HepG2 (cell line): Measurements from ENCODE around the gene LST1. TPM values are rescaled to one million over a fixed set of nuclear protein-coding genes. Genes with fewer than 3 reads are reported as not detected.

ENCODE experiments used
- FOSL2 ChIP-seq: sonication (generic); formaldehyde crosslinking; IDR thresholded peaks from 2 replicates; pipeline ENCODE4 v1.4.0; 2020; ENCODE audit warnings: missing genetic modification reagents
- FOXC1 ChIP-seq: sonication (generic); formaldehyde crosslinking; IDR thresholded peaks from 2 replicates; pipeline ENCODE4 v1.8.0; 2022; ENCODE audit warnings: mild to moderate bottlenecking, missing genetic modification reagents, borderline replicate concordance
- HES4 ChIP-seq: sonication (generic); formaldehyde crosslinking; IDR thresholded peaks from 2 replicates; pipeline ENCODE4 v1.9.0; 2021; ENCODE audit warnings: mild to moderate bottlenecking, missing genetic modification reagents, borderline replicate concordance
- JDP2 ChIP-seq: sonication (generic); formaldehyde crosslinking; IDR thresholded peaks from 2 replicates; pipeline ENCODE4 v1.8.1; 2022; ENCODE audit warnings: missing genetic modification reagents, borderline replicate concordance
- NAIF1 ChIP-seq: sonication (generic); formaldehyde crosslinking; IDR thresholded peaks from 2 replicates; pipeline ENCODE4 v1.5.0; 2020; ENCODE audit warnings: mild to moderate bottlenecking, missing genetic modification reagents, borderline replicate concordance
- NFRKB ChIP-seq: fragments of 450-650 bp; IDR thresholded peaks from 2 replicates; pipeline ENCODE4 v1.6.1; 2017
- PCBP2 ChIP-seq: fragments of 200-400 bp; formaldehyde crosslinking; optimal IDR thresholded peaks from 2 replicates; pipeline ENCODE3; 2018; ENCODE audit warnings: low read length, low read depth; ENCODE audit not compliant: poor library complexity, severe bottlenecking
- SMARCC2 ChIP-seq: fragments of 450-650 bp; IDR thresholded peaks from 2 replicates; pipeline ENCODE4 v1.6.1; 2017; ENCODE audit warnings: antibody characterized with exemption, mild to moderate bottlenecking
- XBP1 ChIP-seq: sonication (generic); formaldehyde crosslinking; IDR thresholded peaks from 2 replicates; pipeline ENCODE4 v1.5.0; 2020; ENCODE audit warnings: missing genetic modification reagents
- ZBTB7B ChIP-seq: sonication (generic); formaldehyde crosslinking; IDR thresholded peaks from 2 replicates; pipeline ENCODE4 v1.4.0; 2020; ENCODE audit warnings: missing genetic modification reagents
- ZFP36L2 ChIP-seq: sonication (generic); formaldehyde crosslinking; IDR thresholded peaks from 2 replicates; pipeline ENCODE4 v1.4.0; 2020; ENCODE audit warnings: missing genetic modification reagents
- ZMYM3 ChIP-seq: sonication (generic); formaldehyde crosslinking; IDR thresholded peaks from 2 replicates; pipeline ENCODE4 v1.5.1; 2020; ENCODE audit warnings: mild to moderate bottlenecking, missing genetic modification reagents
- ZNF382 ChIP-seq: sonication (generic); formaldehyde crosslinking; IDR thresholded peaks from 2 replicates; pipeline ENCODE4 v1.5.0; 2020; ENCODE audit warnings: missing genetic modification reagents, mild to moderate bottlenecking, borderline replicate concordance
- ZNF780A ChIP-seq: sonication (generic); formaldehyde crosslinking; IDR thresholded peaks from 2 replicates; pipeline ENCODE4 v1.8.0; 2022; ENCODE audit warnings: mild to moderate bottlenecking, missing genetic modification reagents, moderate library complexity
- ZNF841 ChIP-seq: sonication (generic); formaldehyde crosslinking; IDR thresholded peaks from 2 replicates; pipeline ENCODE4 v1.8.1; 2023; ENCODE audit warnings: missing genetic modification reagents, borderline replicate concordance
- ZNF879 ChIP-seq: sonication (generic); formaldehyde crosslinking; IDR thresholded peaks from 2 replicates; pipeline ENCODE4 v1.8.1; 2023; ENCODE audit warnings: missing genetic modification reagents
- ZSCAN12 ChIP-seq: sonication (generic); formaldehyde crosslinking; IDR thresholded peaks from 2 replicates; pipeline ENCODE4 v1.9.0; 2021; ENCODE audit warnings: mild to moderate bottlenecking, missing genetic modification reagents
- ZZZ3 ChIP-seq: sonication (generic); formaldehyde crosslinking; IDR thresholded peaks from 2 replicates; pipeline ENCODE4 v1.4.0; 2020; ENCODE audit warnings: missing genetic modification reagents, mild to moderate bottlenecking, borderline replicate concordance
- polyA plus RNA-seq, 8 experiments: library from polyadenylated mRNA; depleted of rRNA in 3 of 8; stranded (reverse) in 7 of 8; unstranded in 1 of 8; fragments of >200 nt; fragmentation: Illumina TruSeq in 4 of 8; extraction: Trizol in 4 of 8; gene quantifications; 2 replicates each; pipeline versions ENCODE4 v1.2.1 to v1.2.3, GENCODE V29; 2011 to 2016; ENCODE audit warnings: low read depth in 4 of 8, missing spikeins in 1 of 8, mixed read lengths in 1 of 8; ENCODE audit not compliant: insufficient read depth in 1 of 8
- total RNA-seq, 5 experiments: library from RNA; depleted of rRNA; stranded (reverse); fragments of >200 nt; fragmentation: Illumina TruSeq; extraction: Trizol; gene quantifications; 2 replicates each; pipeline ENCODE4 v1.2.3, GENCODE V29; 2016; ENCODE audit warnings: low read depth in 1 of 5
- TF ChIP-seq, protein P1 (sequence below), 2 experiments: sonication (generic) in 1 of 2; formaldehyde crosslinking in 1 of 2; IDR thresholded peaks; 2 replicates each; pipeline versions ENCODE4 v1.4.0 to v1.6.1; 2018 to 2020; ENCODE audit warnings: missing genetic modification reagents in 2 of 2, borderline replicate concordance in 1 of 2, low read depth in 1 of 2, mild to moderate bottlenecking in 1 of 2, missing biosample characterization in 1 of 2
- TF ChIP-seq, protein P2 (sequence below): sonication (generic); IDR thresholded peaks from 2 replicates; pipeline ENCODE4 v1.6.1; 2016; ENCODE audit warnings: low read depth, borderline replicate concordance
- TF ChIP-seq, protein P3 (sequence below): sonication (generic); formaldehyde crosslinking; IDR thresholded peaks from 2 replicates; pipeline ENCODE4 v1.5.0; 2020; ENCODE audit warnings: missing genetic modification reagents
- TF ChIP-seq, protein P4 (sequence below): sonication (generic); formaldehyde crosslinking; IDR thresholded peaks from 2 replicates; pipeline ENCODE4 v1.4.0; 2020; ENCODE audit warnings: missing genetic modification reagents
- TF ChIP-seq, protein P5 (sequence below): sonication (generic); formaldehyde crosslinking; IDR thresholded peaks from 2 replicates; pipeline ENCODE4 v1.4.0; 2020; ENCODE audit warnings: missing genetic modification reagents

The LST1 gene
- total and polyA plus RNA-seq, 2 of the 13 experiments (the other 11 are each of a cell fraction or from before 2014, with no cell fraction given): not detected

DNA sequence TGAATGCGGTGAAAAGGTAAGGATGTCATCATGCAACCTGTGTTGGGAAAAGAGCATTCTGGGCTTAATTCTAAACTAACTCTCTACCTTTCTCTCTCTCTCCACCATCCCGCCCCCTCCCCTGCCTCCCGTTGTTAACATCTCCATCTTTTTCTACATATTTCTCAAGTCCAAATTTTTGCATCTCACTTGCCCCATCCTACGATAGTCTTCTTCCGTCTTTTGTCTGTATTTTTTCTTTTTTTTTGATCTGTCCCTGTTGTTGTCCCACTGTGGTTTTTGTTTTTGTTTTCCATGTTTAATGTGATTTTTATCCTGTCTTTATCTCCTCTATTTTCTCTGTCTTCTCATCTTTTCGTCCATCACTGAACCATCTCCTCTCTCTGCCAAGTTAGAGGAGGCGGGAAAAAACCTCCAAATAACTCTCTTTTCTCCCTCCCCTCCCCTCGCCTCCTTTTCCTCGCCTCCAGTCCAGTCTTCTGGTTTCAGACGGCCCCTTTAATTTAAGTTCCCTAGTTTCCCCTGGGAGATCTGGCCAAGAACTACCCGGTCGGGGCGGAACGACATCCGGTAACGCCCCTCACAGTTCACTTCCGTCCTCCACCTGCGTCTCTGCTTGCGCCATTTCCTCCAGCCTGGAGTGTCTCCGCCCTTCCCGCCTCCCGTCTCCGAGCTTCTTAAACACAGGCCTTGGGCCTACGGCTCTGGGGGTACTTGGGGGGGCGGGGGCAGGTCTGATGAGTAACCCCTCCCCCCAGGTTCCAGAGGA, 38.9 kb upstream of the LST1 start, which contains the start of gene NFKBIL1 (continued):
- TF ChIP-seq NAIF1 (no peak), SMARCC2 (no peak), ZFP36L2 (no peak), XBP1 (CRISPR knock-in tag) (no peak), ZNF841 (CRISPR knock-in tag) (no peak), PCBP2 (peak; percentile 59), NFRKB (no peak), ZNF879 (CRISPR knock-in tag) (no peak), ZSCAN12 (CRISPR knock-in tag) (no peak), ZMYM3 (CRISPR knock-in tag) (peak; percentile 22; the same call in 1 of the 2 replicates), ZZZ3 (CRISPR knock-in tag) (peak; percentile 97; the same call in 1 of the 2 replicates), ZBTB7B (CRISPR knock-in tag) (no peak), HES4 (CRISPR knock-in tag) (no peak), FOSL2 (peak; percentile 58), ZNF780A (0 out of 2 replicates have a peak, but pooled peaks have one; percentile 50), JDP2 (CRISPR knock-in tag) (no peak), ZNF382 (CRISPR knock-in tag) (no peak), FOXC1 (CRISPR knock-in tag) (no peak)
- TF ChIP-seq, protein P1, sequence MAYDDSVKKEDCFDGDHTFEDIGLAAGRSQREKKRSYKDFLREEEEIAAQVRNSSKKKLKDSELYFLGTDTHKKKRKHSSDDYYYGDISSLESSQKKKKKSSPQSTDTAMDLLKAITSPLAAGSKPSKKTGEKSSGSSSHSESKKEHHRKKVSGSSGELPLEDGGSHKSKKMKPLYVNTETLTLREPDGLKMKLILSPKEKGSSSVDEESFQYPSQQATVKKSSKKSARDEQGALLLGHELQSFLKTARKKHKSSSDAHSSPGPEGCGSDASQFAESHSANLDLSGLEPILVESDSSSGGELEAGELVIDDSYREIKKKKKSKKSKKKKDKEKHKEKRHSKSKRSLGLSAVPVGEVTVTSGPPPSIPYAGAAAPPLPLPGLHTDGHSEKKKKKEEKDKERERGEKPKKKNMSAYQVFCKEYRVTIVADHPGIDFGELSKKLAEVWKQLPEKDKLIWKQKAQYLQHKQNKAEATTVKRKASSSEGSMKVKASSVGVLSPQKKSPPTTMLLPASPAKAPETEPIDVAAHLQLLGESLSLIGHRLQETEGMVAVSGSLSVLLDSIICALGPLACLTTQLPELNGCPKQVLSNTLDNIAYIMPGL (CRISPR knock-in tag; IDR thresholded peaks at IDR 0.05; ENCODE audit: borderline replicate concordance in 1 of 2, low read depth in 1 of 2): peak; percentile 58 to 92; a peak in 3 of 4 replicates
- TF ChIP-seq, protein P2, sequence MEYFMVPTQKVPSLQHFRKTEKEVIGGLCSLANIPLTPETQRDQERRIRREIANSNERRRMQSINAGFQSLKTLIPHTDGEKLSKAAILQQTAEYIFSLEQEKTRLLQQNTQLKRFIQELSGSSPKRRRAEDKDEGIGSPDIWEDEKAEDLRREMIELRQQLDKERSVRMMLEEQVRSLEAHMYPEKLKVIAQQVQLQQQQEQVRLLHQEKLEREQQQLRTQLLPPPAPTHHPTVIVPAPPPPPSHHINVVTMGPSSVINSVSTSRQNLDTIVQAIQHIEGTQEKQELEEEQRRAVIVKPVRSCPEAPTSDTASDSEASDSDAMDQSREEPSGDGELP: peak; percentile 76; the same call in 1 of the 2 replicates
- TF ChIP-seq, protein P3, sequence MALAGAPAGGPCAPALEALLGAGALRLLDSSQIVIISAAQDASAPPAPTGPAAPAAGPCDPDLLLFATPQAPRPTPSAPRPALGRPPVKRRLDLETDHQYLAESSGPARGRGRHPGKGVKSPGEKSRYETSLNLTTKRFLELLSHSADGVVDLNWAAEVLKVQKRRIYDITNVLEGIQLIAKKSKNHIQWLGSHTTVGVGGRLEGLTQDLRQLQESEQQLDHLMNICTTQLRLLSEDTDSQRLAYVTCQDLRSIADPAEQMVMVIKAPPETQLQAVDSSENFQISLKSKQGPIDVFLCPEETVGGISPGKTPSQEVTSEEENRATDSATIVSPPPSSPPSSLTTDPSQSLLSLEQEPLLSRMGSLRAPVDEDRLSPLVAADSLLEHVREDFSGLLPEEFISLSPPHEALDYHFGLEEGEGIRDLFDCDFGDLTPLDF (CRISPR knock-in tag): no peak
- TF ChIP-seq, protein P4, sequence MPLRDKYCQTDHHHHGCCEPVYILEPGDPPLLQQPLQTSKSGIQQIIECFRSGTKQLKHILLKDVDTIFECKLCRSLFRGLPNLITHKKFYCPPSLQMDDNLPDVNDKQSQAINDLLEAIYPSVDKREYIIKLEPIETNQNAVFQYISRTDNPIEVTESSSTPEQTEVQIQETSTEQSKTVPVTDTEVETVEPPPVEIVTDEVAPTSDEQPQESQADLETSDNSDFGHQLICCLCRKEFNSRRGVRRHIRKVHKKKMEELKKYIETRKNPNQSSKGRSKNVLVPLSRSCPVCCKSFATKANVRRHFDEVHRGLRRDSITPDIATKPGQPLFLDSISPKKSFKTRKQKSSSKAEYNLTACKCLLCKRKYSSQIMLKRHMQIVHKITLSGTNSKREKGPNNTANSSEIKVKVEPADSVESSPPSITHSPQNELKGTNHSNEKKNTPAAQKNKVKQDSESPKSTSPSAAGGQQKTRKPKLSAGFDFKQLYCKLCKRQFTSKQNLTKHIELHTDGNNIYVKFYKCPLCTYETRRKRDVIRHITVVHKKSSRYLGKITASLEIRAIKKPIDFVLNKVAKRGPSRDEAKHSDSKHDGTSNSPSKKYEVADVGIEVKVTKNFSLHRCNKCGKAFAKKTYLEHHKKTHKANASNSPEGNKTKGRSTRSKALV: no peak
- TF ChIP-seq, protein P5, sequence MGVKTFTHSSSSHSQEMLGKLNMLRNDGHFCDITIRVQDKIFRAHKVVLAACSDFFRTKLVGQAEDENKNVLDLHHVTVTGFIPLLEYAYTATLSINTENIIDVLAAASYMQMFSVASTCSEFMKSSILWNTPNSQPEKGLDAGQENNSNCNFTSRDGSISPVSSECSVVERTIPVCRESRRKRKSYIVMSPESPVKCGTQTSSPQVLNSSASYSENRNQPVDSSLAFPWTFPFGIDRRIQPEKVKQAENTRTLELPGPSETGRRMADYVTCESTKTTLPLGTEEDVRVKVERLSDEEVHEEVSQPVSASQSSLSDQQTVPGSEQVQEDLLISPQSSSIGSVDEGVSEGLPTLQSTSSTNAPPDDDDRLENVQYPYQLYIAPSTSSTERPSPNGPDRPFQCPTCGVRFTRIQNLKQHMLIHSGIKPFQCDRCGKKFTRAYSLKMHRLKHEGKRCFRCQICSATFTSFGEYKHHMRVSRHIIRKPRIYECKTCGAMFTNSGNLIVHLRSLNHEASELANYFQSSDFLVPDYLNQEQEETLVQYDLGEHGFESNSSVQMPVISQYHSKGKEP (CRISPR knock-in tag): no peak; the same call in 1 of the 2 replicates
